SK-N-SH (cell line): Measurements from ENCODE around the gene THOC7.

Experiments
- CTCF ChIP-seq: fragments of 200-600 bp; sonication (generic); IDR thresholded peaks from 2 replicates; pipeline ENCODE4 v1.6.1; 2017; ENCODE audit warnings: antibody characterized with exemption, mild to moderate bottlenecking, moderate library complexity
- ELF1 ChIP-seq: IDR thresholded peaks from 2 replicates; pipeline ENCODE4 v1.4.0; 2012
- EZH2phosphoT487 ChIP-seq: fragments of 200-600 bp; sonication (generic); IDR thresholded peaks from 2 replicates; pipeline ENCODE4 v1.6.1; 2017; ENCODE audit warnings: low read depth, mixed run types, mild to moderate bottlenecking, antibody characterized with exemption, moderate library complexity, borderline replicate concordance
- GATA2 ChIP-seq: sonication (generic); formaldehyde crosslinking; IDR thresholded peaks from 2 replicates; pipeline ENCODE4 v1.5.0; 2020; ENCODE audit warnings: mild to moderate bottlenecking, missing genetic modification reagents
- JUND ChIP-seq: IDR thresholded peaks from 2 replicates; pipeline ENCODE4 v1.4.0; 2012
- POLR2AphosphoS5 ChIP-seq: IDR thresholded peaks from 2 replicates; pipeline ENCODE4 v1.6.1; 2012; ENCODE audit warnings: low read depth, low read length
- RFX5 ChIP-seq: IDR thresholded peaks from 2 replicates; pipeline ENCODE4 v1.6.1; 2012; ENCODE audit warnings: mild to moderate bottlenecking, improper control_type of control experiment, low read length
- RXRA ChIP-seq: IDR thresholded peaks from 2 replicates; pipeline ENCODE4 v1.4.0; 2012; ENCODE audit warnings: low read depth, mild to moderate bottlenecking, borderline replicate concordance
- TAF1 ChIP-seq: IDR thresholded peaks from 2 replicates; pipeline ENCODE4 v1.6.1; 2012; ENCODE audit warnings: low read depth, mild to moderate bottlenecking, low read length, moderate library complexity, borderline replicate concordance
- TEAD4 ChIP-seq: IDR thresholded peaks from 2 replicates; pipeline ENCODE4 v1.4.0; 2012; ENCODE audit warnings: mild to moderate bottlenecking, borderline replicate concordance; ENCODE audit not compliant: insufficient read depth
- USF1 ChIP-seq: IDR thresholded peaks from 2 replicates; pipeline ENCODE4 v1.4.0; 2012; ENCODE audit warnings: low read depth, borderline replicate concordance
- TF ChIP-seq, protein P1 (sequence below): IDR thresholded peaks from 2 replicates; pipeline ENCODE4 v1.6.1; 2012; ENCODE audit warnings: mild to moderate bottlenecking, low read depth, low read length, moderate library complexity

- TF ChIP-seq JUND (no peak), CTCF (no peak), TAF1 (no peak), RFX5 (no peak), POLR2AphosphoS5 (no peak), USF1 (no peak), RXRA (no peak), GATA2 (CRISPR knock-in tag) (no peak), TEAD4 (no peak), ELF1 (no peak), EZH2phosphoT487 (no peak)
- TF ChIP-seq, protein P1, sequence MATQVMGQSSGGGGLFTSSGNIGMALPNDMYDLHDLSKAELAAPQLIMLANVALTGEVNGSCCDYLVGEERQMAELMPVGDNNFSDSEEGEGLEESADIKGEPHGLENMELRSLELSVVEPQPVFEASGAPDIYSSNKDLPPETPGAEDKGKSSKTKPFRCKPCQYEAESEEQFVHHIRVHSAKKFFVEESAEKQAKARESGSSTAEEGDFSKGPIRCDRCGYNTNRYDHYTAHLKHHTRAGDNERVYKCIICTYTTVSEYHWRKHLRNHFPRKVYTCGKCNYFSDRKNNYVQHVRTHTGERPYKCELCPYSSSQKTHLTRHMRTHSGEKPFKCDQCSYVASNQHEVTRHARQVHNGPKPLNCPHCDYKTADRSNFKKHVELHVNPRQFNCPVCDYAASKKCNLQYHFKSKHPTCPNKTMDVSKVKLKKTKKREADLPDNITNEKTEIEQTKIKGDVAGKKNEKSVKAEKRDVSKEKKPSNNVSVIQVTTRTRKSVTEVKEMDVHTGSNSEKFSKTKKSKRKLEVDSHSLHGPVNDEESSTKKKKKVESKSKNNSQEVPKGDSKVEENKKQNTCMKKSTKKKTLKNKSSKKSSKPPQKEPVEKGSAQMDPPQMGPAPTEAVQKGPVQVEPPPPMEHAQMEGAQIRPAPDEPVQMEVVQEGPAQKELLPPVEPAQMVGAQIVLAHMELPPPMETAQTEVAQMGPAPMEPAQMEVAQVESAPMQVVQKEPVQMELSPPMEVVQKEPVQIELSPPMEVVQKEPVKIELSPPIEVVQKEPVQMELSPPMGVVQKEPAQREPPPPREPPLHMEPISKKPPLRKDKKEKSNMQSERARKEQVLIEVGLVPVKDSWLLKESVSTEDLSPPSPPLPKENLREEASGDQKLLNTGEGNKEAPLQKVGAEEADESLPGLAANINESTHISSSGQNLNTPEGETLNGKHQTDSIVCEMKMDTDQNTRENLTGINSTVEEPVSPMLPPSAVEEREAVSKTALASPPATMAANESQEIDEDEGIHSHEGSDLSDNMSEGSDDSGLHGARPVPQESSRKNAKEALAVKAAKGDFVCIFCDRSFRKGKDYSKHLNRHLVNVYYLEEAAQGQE: no peak
Observed at GRCh38 chr3:63862804-63863149, 828 bp downstream of the THOC7 start.
